Measurements from ENCODE around the gene NPAS2.

The NPAS2 gene

GRCh38 chr2:100820273-100820522 is 259 bp downstream of the NPAS2 start:
- peak overlapping the region; percentile 51 for H3K4me3 ChIP-seq (ENCODE audit: low read depth, low read length)
- no peak for TF ChIP-seq CTCF (IDR thresholded peaks at IDR 0.05; ENCODE audit: control insufficient read depth, extremely low read depth, insufficient read depth)
- DNase-seq (ENCODE audit: low read depth) = no peak

GRCh38 chr2:100820523-100821254 is 750 bp downstream of the NPAS2 start:
- DNase-seq (ENCODE audit: low read depth) = no peak
- peak overlapping the region; percentile 51 for H3K4me3 ChIP-seq (ENCODE audit: low read depth, low read length)
- no peak for TF ChIP-seq CTCF (IDR thresholded peaks at IDR 0.05; ENCODE audit: control insufficient read depth, extremely low read depth, insufficient read depth)

- no peak overlapping the region for H3K4me3 ChIP-seq (ENCODE audit: low read depth, low read length)
- no peak for TF ChIP-seq CTCF (IDR thresholded peaks at IDR 0.05; ENCODE audit: control insufficient read depth, extremely low read depth, insufficient read depth)
- DNase-seq (ENCODE audit: low read depth) = no peak
Observed at GRCh38 chr2:100821255-100821910, 1.4 kb downstream of the NPAS2 start.

GRCh38 chr2:100821911-100822265 is 1.9 kb downstream of the NPAS2 start:
- no peak for TF ChIP-seq CTCF (IDR thresholded peaks at IDR 0.05; ENCODE audit: control insufficient read depth, extremely low read depth, insufficient read depth)
- H3K4me3 ChIP-seq (ENCODE audit: low read depth, low read length) = no peak overlapping the region
- DNase-seq (ENCODE audit: low read depth) = no peak

- H3K4me3 ChIP-seq (ENCODE audit: low read depth, low read length) = no peak overlapping the region
- TF ChIP-seq CTCF (IDR thresholded peaks at IDR 0.05; ENCODE audit: control insufficient read depth, extremely low read depth, insufficient read depth) = no peak
- DNase-seq (ENCODE audit: low read depth) = no peak
Observed at GRCh38 chr2:100822587-100823248, 2.8 kb downstream of the NPAS2 start.

GRCh38 chr2:100823665-100824438 is 3.9 kb downstream of the NPAS2 start:
- no peak for TF ChIP-seq CTCF (IDR thresholded peaks at IDR 0.05; ENCODE audit: control insufficient read depth, extremely low read depth, insufficient read depth)
- DNase-seq (ENCODE audit: low read depth) = no peak

More at GRCh38 chr2:100823665-100824438, 3.9 kb downstream of the NPAS2 start:
- no peak overlapping the region for H3K4me3 ChIP-seq (ENCODE audit: low read depth, low read length)

Data from LNCaP clone FGC (cell line).